A375 (cell line): ENCODE measurements around the gene SLC25A43. TPM values are rescaled to one million over a fixed set of nuclear protein-coding genes. Genes with fewer than 3 reads are reported as not detected.

Source experiments
- small RNA-seq: library from RNA; depleted of rRNA; stranded (forward); fragments of <200 nt; gene quantifications from one replicate; pipeline ENCODE3, GENCODE V24; 2014
- total RNA-seq: library from RNA; depleted of rRNA; stranded (reverse); fragments of >200 nt; shearing (Covaris generic); gene quantifications from 2 replicates; pipeline ENCODE4 v1.2.3, GENCODE V29; 2014; rRNA removed

Gene SLC25A43
- 5.4 and 6.2 TPM in 2 replicates for total RNA-seq

GRCh38 chrX:119398974-119399771 lies at the start of gene SLC25A43:
SLC25A43 (plus strand) TSS chrX:119399336; CDS start chrX:119399404, 68 bp downstream.

GRCh38 chrX:119467842-119468550 lies 68.9 kb downstream of the SLC25A43 start, which contains the start of gene SLC25A5:
SLC25A5 (plus strand) TSS chrX:119468444; CDS start chrX:119468516, 72 bp downstream.

Small RNA genes within 50 kb of the gene (small RNA-seq; reads per million reads assigned to genes)
- gene RNU1-67P, result 0.42 reads per million, percentile 10 among the genes with 10 or more reads in this experiment
- gene RNY3P16, result not detected

Other genes starting within 250 kb of the SLC25A43 start
- 72.0 and 78.8 TPM in 2 replicates for gene PGRMC1, start 163.1 kb upstream of the SLC25A43 start, total RNA-seq
- 264 and 280 TPM in 2 replicates for gene SLC25A5, start 69.1 kb downstream of the SLC25A43 start, total RNA-seq
- gene STEEP1, start 166.1 kb downstream of the SLC25A43 start, total RNA-seq, result 53.2 and 59.3 TPM in 2 replicates
- 24.9 and 27.9 TPM in 2 replicates for gene UBE2A, start 175.2 kb downstream of the SLC25A43 start, total RNA-seq
- gene NKRF, start 207.1 kb downstream of the SLC25A43 start, total RNA-seq, result 10.0 and 11.5 TPM in 2 replicates